CD14-positive monocyte (primary cell): Measurements from ENCODE around the gene TTF2. TPM values are rescaled to one million over a fixed set of nuclear protein-coding genes. Genes with fewer than 3 reads are reported as not detected.

Experiments
- DNase-seq, 3 donors: peaks; one replicate each; pipeline ENCODE4 v3.0.0-alpha.2; 2011 to 2022
- H2AFZ ChIP-seq: 2 replicates; pipeline ENCODE4 v1.6.0; 2012; ENCODE audit warnings: mild to moderate bottlenecking, low read depth, low read length, inconsistent platforms; ENCODE audit not compliant: insufficient read depth, poor library complexity, severe bottlenecking
- H3K27ac ChIP-seq, 2 donors: 1 replicate in 1 of 2; 2 replicates in 1 of 2; pipeline ENCODE4 v1.5.1; 2012 to 2013; ENCODE audit warnings: low read length in 2 of 2, control low read depth in 1 of 2, inconsistent platforms in 1 of 2, low read depth in 1 of 2, mild to moderate bottlenecking in 1 of 2
- H3K27me3 ChIP-seq, 2 donors: one replicate each; pipeline versions ENCODE4 v1.6.0 to v1.6.1; 2011 to 2013; ENCODE audit warnings: low read length in 2 of 2; ENCODE audit not compliant: control insufficient read depth in 2 of 2, insufficient read depth in 2 of 2
- H3K36me3 ChIP-seq, 2 donors: replicated peaks in 1 of 2; 1 replicate in 1 of 2; 2 replicates in 1 of 2; pipeline versions ENCODE4 v1.5.1 to v1.6.1; 2012 to 2013; ENCODE audit warnings: low read length in 2 of 2, control low read depth in 1 of 2, inconsistent platforms in 1 of 2, mild to moderate bottlenecking in 1 of 2; ENCODE audit not compliant: insufficient read depth in 2 of 2, control insufficient read depth in 1 of 2
- H3K4me1 ChIP-seq, 2 donors: 1 replicate in 1 of 2; 2 replicates in 1 of 2; pipeline versions ENCODE4 v1.5.1 to v1.6.1; 2012 to 2013; ENCODE audit warnings: low read length in 2 of 2, control low read depth in 1 of 2, inconsistent platforms in 1 of 2, mild to moderate bottlenecking in 1 of 2, moderate library complexity in 1 of 2; ENCODE audit not compliant: insufficient read depth in 2 of 2, control insufficient read depth in 1 of 2
- H3K4me2 ChIP-seq: replicated peaks from 2 replicates; pipeline ENCODE3; 2012; ENCODE audit warnings: low read length, moderate library complexity, mild to moderate bottlenecking; ENCODE audit not compliant: poor library complexity, severe bottlenecking; ENCODE audit errors: extremely low read depth
- H3K4me3 ChIP-seq, 3 experiments: fragments of 200-600 bp in 1 of 3; sonication (generic) in 1 of 3; replicated peaks in 1 of 3; 1 replicate in 2 of 3; 2 replicates in 1 of 3; pipeline ENCODE4 v1.5.1; 2011 to 2013; ENCODE audit warnings: low read length in 3 of 3, mild to moderate bottlenecking in 3 of 3, control low read depth in 2 of 3, low read depth in 2 of 3, inconsistent platforms in 1 of 3, moderate library complexity in 1 of 3
- H3K79me2 ChIP-seq: 2 replicates; pipeline ENCODE4 v1.6.0; 2012; ENCODE audit warnings: mild to moderate bottlenecking, control low read depth, inconsistent platforms, low read length, moderate library complexity; ENCODE audit not compliant: insufficient read depth
- H3K9ac ChIP-seq: 2 replicates; pipeline ENCODE4 v1.6.0; 2017; ENCODE audit warnings: low read length, mild to moderate bottlenecking; ENCODE audit not compliant: insufficient read depth, poor library complexity, severe bottlenecking
- H3K9me3 ChIP-seq, 2 donors: replicated peaks in 1 of 2; 1 replicate in 1 of 2; 2 replicates in 1 of 2; pipeline versions ENCODE4 v1.5.1 to v1.6.1; 2012 to 2013; ENCODE audit warnings: low read length in 2 of 2, control low read depth in 1 of 2; ENCODE audit not compliant: control insufficient read depth in 1 of 2, insufficient read depth in 1 of 2
- H4K20me1 ChIP-seq: 2 replicates; pipeline ENCODE4 v1.6.0; 2012; ENCODE audit warnings: mild to moderate bottlenecking, low read length, control low read depth, moderate library complexity; ENCODE audit not compliant: insufficient read depth
- H3K27ac Mint-ChIP-seq, 7 donors: one replicate each; pipeline ENCODE4 v1.8.0; 2020; ENCODE audit warnings: mild to moderate bottlenecking in 7 of 7, mixed read lengths in 7 of 7, moderate library complexity in 6 of 7, inconsistent platforms in 2 of 7
- H3K27me3 Mint-ChIP-seq, 3 donors: one replicate each; pipeline ENCODE4 v1.8.0; 2021 to 2022; ENCODE audit warnings: low read depth in 3 of 3, mild to moderate bottlenecking in 3 of 3, mixed read lengths in 3 of 3, moderate library complexity in 3 of 3, inconsistent platforms in 1 of 3
- H3K36me3 Mint-ChIP-seq, 2 donors: one replicate each; pipeline ENCODE4 v1.8.0; 2020; ENCODE audit warnings: mixed read lengths in 2 of 2, inconsistent platforms in 1 of 2, mild to moderate bottlenecking in 1 of 2
- H3K4me1 Mint-ChIP-seq: one replicate; pipeline ENCODE4 v1.8.0; 2020; ENCODE audit warnings: mild to moderate bottlenecking, mixed read lengths
- H3K4me3 Mint-ChIP-seq, 2 donors: one replicate each; pipeline ENCODE4 v1.8.0; 2020; ENCODE audit warnings: mild to moderate bottlenecking in 2 of 2, mixed read lengths in 2 of 2, moderate library complexity in 1 of 2
- H3K9me3 Mint-ChIP-seq, 7 donors: one replicate each; pipeline ENCODE4 v1.8.0; 2020 to 2022; ENCODE audit warnings: mixed read lengths in 7 of 7, mild to moderate bottlenecking in 6 of 7, moderate library complexity in 6 of 7, inconsistent platforms in 2 of 7
- CTCF ChIP-seq: fragments of 200-600 bp; IDR thresholded peaks from one replicate; pipeline ENCODE4 v1.8.0; 2022; ENCODE audit warnings: antibody characterized with exemption, mild to moderate bottlenecking
- WGBS: methylation state at CpG from one replicate; pipeline ENCODE4 v1.1.5; 2013; ENCODE audit warnings: missing lambda C conversion rate; ENCODE audit not compliant: insufficient coverage; 5-methylcytosine and 5-hydroxymethylcytosine counted together
- intact Hi-C, 2 donors: fragments of 100-400 bp; cut with micrococcal nuclease; formaldehyde crosslinking; loops; one replicate each; pipeline versions ENCODE4 v1.15.0 to v1.15.1; 2023
- polyA plus RNA-seq, 3 donors: library from polyadenylated mRNA; depleted of rRNA in 1 of 3; unstranded in 2 of 3; stranded (reverse) in 1 of 3; fragments of 300-500 nt in 2 of 3; fragments of >200 nt in 1 of 3; fragmentation: Illumina TruSeq in 2 of 3; gene quantifications; 1 replicate in 2 of 3; 2 replicates in 1 of 3; pipeline ENCODE4 v1.2.3, GENCODE V29; 2012 to 2021

The TTF2 gene
- polyA plus RNA-seq, 3 donors, result 5.6 to 12.9 (median 8.0) TPM

GRCh38 chr1:117120774-117121588 lies 60.9 kb downstream of the TTF2 start:
- peak overlapping the region in 4 of 7 donors; percentile 26 to 85 (median 54) for H3K27ac Mint-ChIP-seq
- Histone ChIP-seq H3K36me3 (no peaks in the 10 kb centered on the region), H3K4me1 (peaks cover 12 to 15% of the 10 kb centered on the region in 2 donors), H3K9me3 (no peaks in the 10 kb centered on the region), H2AFZ (peak overlapping the region; percentile 90), H3K79me2 (no peaks in the 10 kb centered on the region), H4K20me1 (no peaks in the 10 kb centered on the region), H3K4me2 (peak overlapping the region; percentile 85), H3K27me3 (peaks cover 0 to 8% of the 10 kb centered on the region in 2 donors), H3K9ac (peak overlapping the region; percentile 67), H3K27ac (no peak overlapping the region), H3K4me3 (peak overlapping the region; percentile 44 to 79 (median 66))
- H3K4me3 Mint-ChIP-seq, result peak overlapping the region; percentile 85 to 91
- H3K9me3 Mint-ChIP-seq, result peaks cover 0 to 4% (median 0%) of the 10 kb centered on the region in 7 donors
- intact Hi-C loops, result loop anchor here (5.0 kb wide), 3 partner anchors 59 to 246 kb away; partner anchors contain the start of genes MAN1A2 (in 1 of the 2) and TTF2 (in 1 of the 2)
- 21% methylated on average over 27 of the region's 29 CpGs for WGBS
- DNase-seq, result no peak
- TF ChIP-seq CTCF, result no peak
- H3K36me3 Mint-ChIP-seq, result no peaks in the 10 kb centered on the region
- peaks cover 15% of the 10 kb centered on the region for H3K4me1 Mint-ChIP-seq
- H3K27me3 Mint-ChIP-seq, result peaks cover 0 to 15% (median 9%) of the 10 kb centered on the region in 3 donors

GRCh38 chr1:117121589-117122329 lies 61.6 kb downstream of the TTF2 start, which contains the start of gene TRIM45:
Gene TRIM45 (minus strand): TSS chr1:117121749. CDS start chr1:117121201, 548 bp downstream.
- intact Hi-C loops, result loop anchor here (5.0 kb wide), 3 partner anchors 59 to 246 kb away; partner anchors contain the start of genes MAN1A2 (in 1 of the 2) and TTF2 (in 1 of the 2)
- Mint-ChIP-seq H3K4me1 (peaks cover 18% of the 10 kb centered on the region), H3K9me3 (peaks cover 0 to 4% (median 0%) of the 10 kb centered on the region in 7 donors), H3K27me3 (peaks cover 0 to 15% (median 9%) of the 10 kb centered on the region in 3 donors), H3K4me3 (peak within 1 kb of the TSS; percentile 85 to 91), H3K27ac (peak within 1 kb of the TSS; percentile 79 to 92 (median 90)), H3K36me3 (no peaks in the 10 kb centered on the region)
- peak within 1 kb of the TSS; percentile 44 to 79 (median 66) for H3K4me3 ChIP-seq
- H3K79me2 ChIP-seq, result no peaks in the 10 kb centered on the region
- peak within 1 kb of the TSS; percentile 85 for H3K4me2 ChIP-seq
- peak within 1 kb of the TSS; percentile 72 to 78 for H3K27ac ChIP-seq
- H3K27me3 ChIP-seq, result peaks cover 0 to 8% of the 10 kb centered on the region in 2 donors
- peak; percentile 91 to 95 (median 93) for DNase-seq
- WGBS, result 0% methylated on average over 69 of the region's 71 CpGs
- peaks cover 12 to 15% of the 10 kb centered on the region in 2 donors for H3K4me1 ChIP-seq
- no peaks in the 10 kb centered on the region for H3K36me3 ChIP-seq
- H4K20me1 ChIP-seq, result no peaks in the 10 kb centered on the region
- H3K9me3 ChIP-seq, result no peaks in the 10 kb centered on the region
- peak; percentile 75 for TF ChIP-seq CTCF
- H3K9ac ChIP-seq, result peak within 1 kb of the TSS; percentile 67
- peak within 1 kb of the TSS; percentile 90 for H2AFZ ChIP-seq
